ENCODE data around the gene RTN4RL2.
A peak's percentile ranks its signal among the peaks of the same experiment; 100 is the strongest.

Gene RTN4RL2

GRCh38 chr11:57497303-57498247 is 37.2 kb downstream of the RTN4RL2 start:
- no peak overlapping the region for H3K9ac ChIP-seq (ENCODE audit: low read length)

GRCh38 chr11:57498540-57498939 is 38.2 kb downstream of the RTN4RL2 start:
- Histone ChIP-seq H3K9ac (ENCODE audit: low read length) (no peak overlapping the region), H3K9me3 (ENCODE audit: control insufficient read depth, insufficient read depth, low read depth, low read length) (no peaks in the 10 kb centered on the region), H3K27ac (ENCODE audit: low read depth, low read length) (no peak overlapping the region), H3K4me1 (ENCODE audit: control insufficient read depth, insufficient read depth, low read length) (peaks cover 32% of the 10 kb centered on the region), H3K4me3 (ENCODE audit: low read depth, low read length) (no peak overlapping the region), H3K27me3 (ENCODE audit: control insufficient read depth, insufficient read depth, low read length) (no peaks in the 10 kb centered on the region), H3K36me3 (ENCODE audit: control insufficient read depth, insufficient read depth, low read length) (peaks cover 10% of the 10 kb centered on the region; the same call in 1 of the 2 replicates)

More at GRCh38 chr11:57497303-57498247, 37.2 kb downstream of the RTN4RL2 start:
- Histone ChIP-seq H3K27ac (ENCODE audit: low read depth, low read length) (no peak overlapping the region), H3K4me3 (ENCODE audit: low read depth, low read length) (no peak overlapping the region), H3K27me3 (ENCODE audit: control insufficient read depth, insufficient read depth, low read length) (no peaks in the 10 kb centered on the region), H3K36me3 (ENCODE audit: control insufficient read depth, insufficient read depth, low read length) (peaks cover 10% of the 10 kb centered on the region; the same call in 1 of the 2 replicates), H3K4me1 (ENCODE audit: control insufficient read depth, insufficient read depth, low read length) (peaks cover 32% of the 10 kb centered on the region), H3K9me3 (ENCODE audit: control insufficient read depth, insufficient read depth, low read depth, low read length) (no peaks in the 10 kb centered on the region)

- H3K9me3 ChIP-seq (ENCODE audit: control insufficient read depth, insufficient read depth, low read depth, low read length): no peaks in the 10 kb centered on the region
- peak overlapping the region; percentile 42 for H3K9ac ChIP-seq (ENCODE audit: low read length)
- H3K4me1 ChIP-seq (ENCODE audit: control insufficient read depth, insufficient read depth, low read length): peaks cover 22% of the 10 kb centered on the region
- no peaks in the 10 kb centered on the region for H3K27me3 ChIP-seq (ENCODE audit: control insufficient read depth, insufficient read depth, low read length)
- no peak overlapping the region for H3K27ac ChIP-seq (ENCODE audit: low read depth, low read length)
- peaks cover 6% of the 10 kb centered on the region; the same call in 1 of the 2 replicates for H3K36me3 ChIP-seq (ENCODE audit: control insufficient read depth, insufficient read depth, low read length)
- peak overlapping the region; percentile 55 for H3K4me3 ChIP-seq (ENCODE audit: low read depth, low read length)
Observed at GRCh38 chr11:57499413-57499982, 39.2 kb downstream of the RTN4RL2 start.

- H3K4me3 ChIP-seq (ENCODE audit: low read depth, low read length): peak overlapping the region; percentile 34
- H3K9ac ChIP-seq (ENCODE audit: low read length): peak overlapping the region; percentile 5
- no peaks in the 10 kb centered on the region for H3K9me3 ChIP-seq (ENCODE audit: control insufficient read depth, insufficient read depth, low read depth, low read length)
- no peaks in the 10 kb centered on the region for H3K27me3 ChIP-seq (ENCODE audit: control insufficient read depth, insufficient read depth, low read length)
- no peak overlapping the region for H3K27ac ChIP-seq (ENCODE audit: low read depth, low read length)
- H3K4me1 ChIP-seq (ENCODE audit: control insufficient read depth, insufficient read depth, low read length): peaks cover 22% of the 10 kb centered on the region
- H3K36me3 ChIP-seq (ENCODE audit: control insufficient read depth, insufficient read depth, low read length): peaks cover 6% of the 10 kb centered on the region; the same call in 1 of the 2 replicates
Observed at GRCh38 chr11:57499983-57500461, 39.7 kb downstream of the RTN4RL2 start.

- H3K27me3 ChIP-seq (ENCODE audit: control insufficient read depth, insufficient read depth, low read length): no peaks in the 10 kb centered on the region
- peaks cover 5% of the 10 kb centered on the region; the same call in 1 of the 2 replicates for H3K36me3 ChIP-seq (ENCODE audit: control insufficient read depth, insufficient read depth, low read length)
- peaks cover 22% of the 10 kb centered on the region for H3K4me1 ChIP-seq (ENCODE audit: control insufficient read depth, insufficient read depth, low read length)
- no peaks in the 10 kb centered on the region for H3K9me3 ChIP-seq (ENCODE audit: control insufficient read depth, insufficient read depth, low read depth, low read length)
- no peak overlapping the region for H3K4me3 ChIP-seq (ENCODE audit: low read depth, low read length)
- no peak overlapping the region for H3K9ac ChIP-seq (ENCODE audit: low read length)
- no peak overlapping the region for H3K27ac ChIP-seq (ENCODE audit: low read depth, low read length)
Observed at GRCh38 chr11:57500515-57500914, 40.2 kb downstream of the RTN4RL2 start.

GRCh38 chr11:57500926-57501325 is 40.6 kb downstream of the RTN4RL2 start:
- Histone ChIP-seq H3K9ac (ENCODE audit: low read length) (no peak overlapping the region), H3K27me3 (ENCODE audit: control insufficient read depth, insufficient read depth, low read length) (no peaks in the 10 kb centered on the region)

GRCh38 chr11:57501953-57502352 is 41.6 kb downstream of the RTN4RL2 start:
- no peaks in the 10 kb centered on the region for H3K27me3 ChIP-seq (ENCODE audit: control insufficient read depth, insufficient read depth, low read length)
- H3K4me3 ChIP-seq (ENCODE audit: low read depth, low read length): no peak overlapping the region
- H3K36me3 ChIP-seq (ENCODE audit: control insufficient read depth, insufficient read depth, low read length): no peaks in the 10 kb centered on the region; the same call in 1 of the 2 replicates
- H3K9me3 ChIP-seq (ENCODE audit: control insufficient read depth, insufficient read depth, low read depth, low read length): no peaks in the 10 kb centered on the region
- peaks cover 22% of the 10 kb centered on the region for H3K4me1 ChIP-seq (ENCODE audit: control insufficient read depth, insufficient read depth, low read length)
- no peak overlapping the region for H3K9ac ChIP-seq (ENCODE audit: low read length)
- no peak overlapping the region for H3K27ac ChIP-seq (ENCODE audit: low read depth, low read length)

More at GRCh38 chr11:57500926-57501325, 40.6 kb downstream of the RTN4RL2 start:
- Histone ChIP-seq H3K4me1 (ENCODE audit: control insufficient read depth, insufficient read depth, low read length) (peaks cover 22% of the 10 kb centered on the region), H3K27ac (ENCODE audit: low read depth, low read length) (no peak overlapping the region), H3K4me3 (ENCODE audit: low read depth, low read length) (no peak overlapping the region), H3K9me3 (ENCODE audit: control insufficient read depth, insufficient read depth, low read depth, low read length) (no peaks in the 10 kb centered on the region), H3K36me3 (ENCODE audit: control insufficient read depth, insufficient read depth, low read length) (peaks cover under 1% of the 10 kb centered on the region; the same call in 1 of the 2 replicates)

- Histone ChIP-seq H3K4me3 (ENCODE audit: low read depth, low read length) (no peak overlapping the region), H3K27ac (ENCODE audit: low read depth, low read length) (no peak overlapping the region), H3K9ac (ENCODE audit: low read length) (no peak overlapping the region), H3K9me3 (ENCODE audit: control insufficient read depth, insufficient read depth, low read depth, low read length) (no peaks in the 10 kb centered on the region), H3K4me1 (ENCODE audit: control insufficient read depth, insufficient read depth, low read length) (peaks cover 22% of the 10 kb centered on the region), H3K27me3 (ENCODE audit: control insufficient read depth, insufficient read depth, low read length) (no peaks in the 10 kb centered on the region), H3K36me3 (ENCODE audit: control insufficient read depth, insufficient read depth, low read length) (no peaks in the 10 kb centered on the region; the same call in 1 of the 2 replicates)
Observed at GRCh38 chr11:57502376-57502775, 42.0 kb downstream of the RTN4RL2 start.

GRCh38 chr11:57502870-57503269 is 42.5 kb downstream of the RTN4RL2 start:
- Histone ChIP-seq H3K27me3 (ENCODE audit: control insufficient read depth, insufficient read depth, low read length) (no peaks in the 10 kb centered on the region), H3K27ac (ENCODE audit: low read depth, low read length) (no peak overlapping the region), H3K36me3 (ENCODE audit: control insufficient read depth, insufficient read depth, low read length) (no peaks in the 10 kb centered on the region; the same call in 1 of the 2 replicates), H3K9me3 (ENCODE audit: control insufficient read depth, insufficient read depth, low read depth, low read length) (no peaks in the 10 kb centered on the region), H3K4me1 (ENCODE audit: control insufficient read depth, insufficient read depth, low read length) (peaks cover 22% of the 10 kb centered on the region), H3K9ac (ENCODE audit: low read length) (no peak overlapping the region), H3K4me3 (ENCODE audit: low read depth, low read length) (no peak overlapping the region)

GRCh38 chr11:57504511-57504910 is 44.2 kb downstream of the RTN4RL2 start:
- H3K9ac ChIP-seq (ENCODE audit: low read length): no peak overlapping the region
- H3K27me3 ChIP-seq (ENCODE audit: control insufficient read depth, insufficient read depth, low read length): no peaks in the 10 kb centered on the region
- no peaks in the 10 kb centered on the region; the same call in 1 of the 2 replicates for H3K36me3 ChIP-seq (ENCODE audit: control insufficient read depth, insufficient read depth, low read length)
- no peak overlapping the region for H3K4me3 ChIP-seq (ENCODE audit: low read depth, low read length)
- peaks cover 18% of the 10 kb centered on the region for H3K4me1 ChIP-seq (ENCODE audit: control insufficient read depth, insufficient read depth, low read length)
- no peaks in the 10 kb centered on the region for H3K9me3 ChIP-seq (ENCODE audit: control insufficient read depth, insufficient read depth, low read depth, low read length)
- no peak overlapping the region for H3K27ac ChIP-seq (ENCODE audit: low read depth, low read length)

GRCh38 chr11:57506522-57506921 is 46.2 kb downstream of the RTN4RL2 start:
- H3K27me3 ChIP-seq (ENCODE audit: control insufficient read depth, insufficient read depth, low read length): no peaks in the 10 kb centered on the region
- H3K4me1 ChIP-seq (ENCODE audit: control insufficient read depth, insufficient read depth, low read length): 0 out of 2 replicates have a peak, but pooled peaks cover 3% of the 10 kb centered on the region
- H3K27ac ChIP-seq (ENCODE audit: low read depth, low read length): no peak overlapping the region
- H3K4me3 ChIP-seq (ENCODE audit: low read depth, low read length): no peak overlapping the region
- H3K9ac ChIP-seq (ENCODE audit: low read length): no peak overlapping the region
- H3K9me3 ChIP-seq (ENCODE audit: control insufficient read depth, insufficient read depth, low read depth, low read length): no peaks in the 10 kb centered on the region
- H3K36me3 ChIP-seq (ENCODE audit: control insufficient read depth, insufficient read depth, low read length): no peaks in the 10 kb centered on the region; the same call in 1 of the 2 replicates
